NCI-H1417 (cell line): ENCODE results near the gene BRCA2.
A peak's percentile ranks its signal among the peaks of the same experiment; 100 is the strongest.
"Not testable (repeated sequence)": the region's sequence is repeated elsewhere in the genome, so short reads cannot be mapped to it uniquely, and the experiment has no call there.

ENCODE experiments used
- DNase-seq, 3 experiments: peaks; one replicate each; lab custom pipeline; 2025; lab: John Stamatoyannopoulos, UW

BRCA2 gene

GRCh38 chr13:32309312-32310133 is 5.8 kb upstream of the BRCA2 start:
- no peak for DNase-seq

GRCh38 chr13:32310134-32310706 is 5.1 kb upstream of the BRCA2 start:
- peak; percentile 1 to 45 (median 24) for DNase-seq

- DNase-seq, result no peak
These were observed 4.0 kb upstream of the BRCA2 start for GRCh38 chr13:32311188-32311897.

GRCh38 chr13:32314271-32315237 is 754 bp upstream of the BRCA2 start:
- peak in 2 of 3 experiments; percentile 14 to 62 for DNase-seq

- DNase-seq, result no peak
These were observed 676 bp downstream of the BRCA2 start for GRCh38 chr13:32316028-32316339.

GRCh38 chr13:32316501-32316900 is 1.2 kb downstream of the BRCA2 start:
- DNase-seq, result peak in 1 of 3 experiments; percentile 22

GRCh38 chr13:32317716-32318465 is 2.6 kb downstream of the BRCA2 start:
- DNase-seq, result no peak

GRCh38 chr13:32320528-32320927 is 5.2 kb downstream of the BRCA2 start:
- DNase-seq, result peak in 1 of 3 experiments; percentile 3

GRCh38 chr13:32323912-32324311 is 8.6 kb downstream of the BRCA2 start:
- no peak for DNase-seq

- DNase-seq, result no peak
These were observed 15.1 kb downstream of the BRCA2 start for GRCh38 chr13:32330441-32330840.

- DNase-seq, result no peak
These were observed 19.4 kb downstream of the BRCA2 start for GRCh38 chr13:32334671-32335070.

- no peak for DNase-seq
These were observed 25.6 kb downstream of the BRCA2 start for GRCh38 chr13:32340914-32341313.

- no peak for DNase-seq
These were observed 32.3 kb downstream of the BRCA2 start for GRCh38 chr13:32347651-32348050.

GRCh38 chr13:32350839-32351441 is 35.6 kb downstream of the BRCA2 start:
- DNase-seq, result not testable (repeated sequence)

- DNase-seq, result no peak
These were observed 38.7 kb downstream of the BRCA2 start for GRCh38 chr13:32354040-32354439.

- not testable (repeated sequence) for DNase-seq
These were observed 40.6 kb downstream of the BRCA2 start for GRCh38 chr13:32355935-32356334.

GRCh38 chr13:32362574-32362973 is 47.3 kb downstream of the BRCA2 start:
- no peak for DNase-seq

- DNase-seq, result no peak
These were observed 55.5 kb downstream of the BRCA2 start for GRCh38 chr13:32370805-32371204.

- DNase-seq, result no peak
These were observed 61.5 kb downstream of the BRCA2 start for GRCh38 chr13:32376642-32377415.

- peak in 1 of 3 experiments; percentile 2 for DNase-seq
These were observed 62.7 kb downstream of the BRCA2 start for GRCh38 chr13:32378012-32378411.
